GM12891 (cell line): ENCODE data around the gene ACTL7B.

Experiments
- POLR2A ChIP-seq: IDR thresholded peaks from 2 replicates; pipeline ENCODE4 v1.6.1; 2011; ENCODE audit warnings: low read depth, low read length, control low read depth
- POLR2AphosphoS5 ChIP-seq: IDR thresholded peaks from 2 replicates; pipeline ENCODE4 v1.6.1; 2011; ENCODE audit warnings: low read depth, low read length, control low read depth
- POU2F2 ChIP-seq: IDR thresholded peaks from 2 replicates; pipeline ENCODE4 v1.6.1; 2011; ENCODE audit warnings: low read depth, mild to moderate bottlenecking, control low read depth, low read length, moderate library complexity

DNA sequence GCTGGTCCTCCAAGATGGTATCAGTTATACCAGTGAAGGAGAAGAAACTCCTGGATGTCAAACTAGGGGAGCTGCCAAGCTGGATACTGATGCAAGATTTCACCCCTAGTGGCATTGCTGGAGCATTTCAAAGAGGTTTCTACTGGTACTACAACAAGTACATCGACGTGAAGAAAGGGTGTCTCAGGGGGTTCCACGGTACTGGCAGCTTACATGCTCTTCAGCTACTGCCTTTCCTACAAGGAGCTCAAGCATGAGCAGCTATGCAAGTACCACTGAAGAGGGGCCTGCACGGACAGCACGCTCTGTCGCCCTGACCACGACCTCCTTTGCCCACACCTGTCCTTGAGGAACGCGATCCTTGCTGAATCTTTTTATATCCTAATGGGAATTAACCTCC lies 19.5 kb downstream of the ACTL7B start:
- TF ChIP-seq POLR2AphosphoS5 (no peak), POLR2A (no peak), POU2F2 (no peak)
